Renal cortex interstitium (tissue), 11 donors: ENCODE measurements around the gene C8B. TPM values are rescaled to one million over a fixed set of nuclear protein-coding genes. Genes with fewer than 3 reads are reported as not detected.

Source experiments
- DNase-seq, 11 donors: peaks; one replicate each; pipeline ENCODE4 v3.0.0-alpha.2; 2013; ENCODE audit warnings: low read depth in 9 of 11, low spot score in 4 of 11; ENCODE audit errors: extremely low read depth in 1 of 11
- polyA plus RNA-seq, 3 donors: library from polyadenylated mRNA; unstranded; fragments of 120-200 nt; gene quantifications; one replicate each; pipeline ENCODE4 v1.2.1, GENCODE V29; 2013; ENCODE audit not compliant: insufficient read length in 3 of 3

Gene C8B
- polyA plus RNA-seq, 3 donors, result not detected

DNA sequence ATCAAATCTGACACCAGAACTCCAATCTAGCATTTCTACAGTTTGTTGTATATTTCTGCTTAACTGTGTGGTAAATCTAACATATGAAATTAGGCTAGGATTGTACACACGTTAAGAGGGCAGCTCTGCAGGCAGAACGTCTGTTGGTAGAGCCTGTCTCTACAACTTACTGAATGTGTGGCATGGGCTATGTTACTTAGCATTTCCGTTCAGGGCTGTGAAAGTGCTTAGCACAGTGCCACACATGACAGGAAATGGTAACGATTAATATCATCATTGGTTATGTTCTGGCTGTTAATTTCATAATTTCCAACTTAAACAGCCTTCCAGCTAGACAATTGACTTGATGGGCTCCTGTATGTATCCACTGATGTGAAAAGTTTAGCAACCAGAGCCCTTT is 9.6 kb upstream of the C8B start:
- no peak for DNase-seq

- DNase-seq, result no peak
Measured at GRCh38 chr1:56973923-56974742, 8.3 kb upstream of the C8B start.

DNA sequence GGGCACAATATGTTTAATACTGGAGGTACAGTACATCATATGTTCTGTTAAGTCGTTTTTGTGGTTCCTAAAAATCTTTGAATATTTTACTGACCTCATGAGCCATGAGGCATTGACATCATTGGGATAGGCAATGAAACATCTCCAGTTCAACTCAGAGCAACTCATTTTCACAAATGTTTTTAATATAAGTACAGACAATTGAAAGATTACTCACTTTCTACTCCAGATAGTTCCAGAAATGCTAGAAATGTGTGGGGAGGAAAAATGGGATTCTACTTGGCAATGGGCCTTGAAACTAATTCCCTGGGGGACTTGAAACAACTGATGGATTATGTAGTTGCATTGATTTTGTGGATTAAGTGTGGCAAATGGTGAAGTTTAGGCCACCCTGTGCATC is 7.2 kb upstream of the C8B start:
- no peak for DNase-seq

DNA sequence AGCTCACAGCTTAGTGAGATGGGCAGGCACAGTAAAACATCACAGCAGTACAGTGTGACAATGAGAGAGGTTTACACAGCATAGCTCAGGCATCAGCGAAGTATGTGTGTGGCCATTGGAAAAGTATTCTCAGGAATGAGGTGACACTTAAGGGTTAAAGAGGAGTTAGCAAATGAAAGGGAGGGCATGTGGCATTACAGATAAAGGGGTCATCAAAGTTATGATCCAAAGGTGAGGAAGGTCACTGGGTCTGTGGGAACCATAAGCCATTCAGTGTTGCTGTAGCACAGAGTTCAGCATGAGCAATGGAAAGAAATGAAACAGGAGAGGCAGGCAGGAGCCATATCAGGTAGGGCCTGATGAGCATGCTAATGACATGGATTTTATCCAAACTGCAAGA is 4.5 kb upstream of the C8B start:
- no peak for DNase-seq

DNA sequence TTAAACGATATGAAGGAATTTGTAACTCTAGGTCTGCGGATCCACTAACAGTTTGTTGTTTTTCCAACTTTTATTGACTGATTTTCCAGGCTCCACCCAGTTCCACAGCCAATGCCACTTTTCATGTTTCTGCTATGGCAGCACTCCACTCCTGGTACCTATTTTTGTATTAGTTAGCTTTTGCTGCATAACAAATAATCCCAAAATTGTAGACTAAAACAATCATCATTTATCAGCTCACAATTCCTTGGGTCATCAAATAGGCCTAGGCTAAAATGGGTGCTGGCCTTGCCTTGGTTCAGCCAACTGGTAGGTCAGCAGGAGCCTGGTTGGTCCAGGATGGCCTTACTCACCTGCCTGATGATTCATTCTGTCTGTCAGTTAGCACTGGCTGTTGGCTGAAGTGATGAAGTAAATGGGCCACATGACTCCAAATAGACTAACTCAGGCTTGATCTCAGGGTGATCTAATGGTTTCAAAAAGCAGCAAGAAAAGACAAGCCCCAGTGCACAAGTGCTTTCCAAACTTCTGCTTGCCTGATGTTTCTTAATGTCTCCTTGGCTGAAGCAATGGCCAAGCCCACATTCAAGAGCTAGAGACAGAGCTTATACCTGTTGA is 3.2 kb upstream of the C8B start:
- DNase-seq, result no peak

DNA sequence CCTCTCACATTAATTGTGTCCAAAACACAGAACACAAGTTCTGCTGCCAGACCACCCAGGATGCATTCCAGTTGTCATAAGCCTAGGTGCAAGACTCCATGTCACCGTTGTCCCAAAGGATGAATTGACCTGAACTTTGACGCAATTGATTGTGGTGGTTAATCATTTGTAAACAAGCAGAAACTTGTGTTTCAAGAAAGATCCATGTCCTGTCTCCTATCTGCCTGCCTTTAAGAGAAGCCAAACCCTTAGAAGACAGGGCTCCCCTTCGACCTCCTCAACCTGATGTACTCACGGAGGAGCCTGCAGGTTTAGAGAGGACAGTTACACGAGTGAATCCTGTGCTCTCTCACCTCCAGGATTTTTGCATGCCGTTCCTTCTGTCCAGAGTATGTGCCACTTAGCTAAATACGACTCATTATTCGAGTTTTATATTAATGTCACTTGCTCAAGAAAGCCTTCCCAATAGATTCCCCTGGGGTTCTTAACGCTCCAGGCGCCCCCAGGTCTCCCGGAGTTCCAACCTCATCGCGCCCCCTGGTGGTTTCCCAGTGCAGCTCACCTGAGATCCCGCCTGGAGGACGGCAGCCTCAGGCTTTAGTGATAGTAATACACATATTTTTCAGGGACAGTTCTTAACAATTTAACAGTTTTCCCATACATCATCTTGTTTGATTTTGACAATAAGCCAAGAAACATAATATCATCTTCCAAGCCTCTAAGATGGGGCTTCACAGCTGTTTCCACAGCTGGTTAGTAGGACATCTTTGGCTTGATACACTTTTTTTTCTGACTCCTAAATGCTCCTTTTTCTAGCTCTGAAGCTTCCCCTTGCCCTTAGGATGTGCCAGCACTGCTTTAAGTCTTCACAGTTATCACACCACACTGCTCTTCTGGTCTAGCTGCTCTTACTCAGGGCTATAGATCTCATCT is 2.4 kb upstream of the C8B start:
- peak in 2 of 11 donors; percentile 12 to 14 for DNase-seq

- no peak for DNase-seq
Measured at GRCh38 chr1:56967355-56967754, 1.5 kb upstream of the C8B start.

GRCh38 chr1:56966698-56966999 is 834 bp upstream of the C8B start:
- DNase-seq, result no peak

GRCh38 chr1:56965191-56965590 is 624 bp downstream of the C8B start:
- DNase-seq, result no peak

DNA sequence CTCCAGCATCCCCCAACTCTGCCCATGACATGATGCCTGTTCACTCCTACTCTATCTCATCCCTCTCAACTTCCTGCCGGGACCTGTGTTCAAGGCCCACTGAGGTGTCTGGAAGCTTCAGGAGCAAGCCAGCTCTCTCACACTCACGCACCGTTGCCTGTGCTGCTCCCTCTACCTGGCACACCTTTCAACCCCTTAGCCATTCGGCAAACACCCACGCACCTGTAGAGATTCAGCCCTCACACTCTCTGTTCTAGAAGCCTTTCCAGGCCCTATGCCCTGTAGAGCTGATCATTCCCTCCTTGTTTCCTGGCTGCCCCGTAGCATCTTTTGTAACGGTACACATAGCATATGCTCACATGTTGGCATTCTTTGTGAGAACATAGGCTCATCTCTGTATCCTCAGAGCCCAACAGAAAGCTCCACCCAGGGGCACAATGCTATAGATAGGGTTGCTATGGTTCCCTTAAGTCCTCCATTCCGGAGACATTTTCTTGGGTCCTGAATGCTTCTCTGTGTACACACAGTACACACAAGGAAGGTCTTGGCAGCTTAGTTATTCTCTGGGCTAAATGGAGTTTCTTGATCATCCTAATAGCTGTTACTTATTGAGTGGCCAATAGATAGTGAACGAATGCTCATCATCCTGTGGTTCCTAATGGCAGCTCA is 1.3 kb downstream of the C8B start:
- DNase-seq, result no peak

DNA sequence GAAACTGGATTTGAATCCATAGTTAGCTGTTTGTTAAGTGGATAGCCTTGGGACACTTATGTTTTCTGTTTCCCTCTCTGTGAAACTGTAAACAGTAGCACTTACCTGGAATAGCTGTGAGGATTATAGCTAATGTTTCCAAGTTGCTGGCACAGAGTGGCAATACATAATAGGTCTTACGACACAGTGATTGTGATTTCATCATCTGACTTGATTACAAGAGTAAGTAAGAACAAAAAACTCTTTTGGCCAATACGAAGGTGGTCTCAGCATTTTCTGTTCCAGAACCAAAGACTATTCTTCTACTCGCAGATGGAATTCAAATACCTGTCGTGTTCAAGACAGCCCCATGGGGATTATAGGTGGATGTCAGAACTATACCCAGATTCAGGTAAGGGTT is 2.1 kb downstream of the C8B start:
- no peak for DNase-seq

GRCh38 chr1:56961426-56961825 is 4.4 kb downstream of the C8B start:
- no peak for DNase-seq

GRCh38 chr1:56958526-56958925 is 7.3 kb downstream of the C8B start:
- no peak for DNase-seq

- no peak for DNase-seq
Measured at GRCh38 chr1:56957931-56958330, 7.9 kb downstream of the C8B start.

GRCh38 chr1:56954664-56955063 is 11.2 kb downstream of the C8B start:
- no peak for DNase-seq

GRCh38 chr1:56953386-56953785 is 12.4 kb downstream of the C8B start:
- DNase-seq, result no peak

DNA sequence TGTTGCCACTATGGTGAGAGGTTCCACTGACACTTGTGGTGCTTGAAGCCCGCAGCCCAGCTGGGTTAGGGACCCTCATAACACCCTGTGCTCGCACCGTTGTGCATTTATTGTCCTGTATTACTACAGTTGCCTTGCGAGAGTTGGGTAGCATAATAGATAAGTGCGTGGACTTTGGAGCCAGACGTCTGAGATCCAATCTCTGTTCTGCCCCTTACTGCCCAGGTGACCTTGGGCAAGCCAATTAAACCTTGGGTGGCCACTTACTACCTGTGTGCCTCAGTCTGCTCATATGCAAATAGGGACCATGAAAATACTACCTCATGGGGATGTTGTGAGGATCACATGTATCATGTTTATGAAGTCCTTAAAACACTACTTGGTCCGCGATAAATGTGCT is 13.3 kb downstream of the C8B start:
- DNase-seq, result no peak

GRCh38 chr1:56948403-56949023 is 17.3 kb downstream of the C8B start:
- no peak for DNase-seq

GRCh38 chr1:56940039-56940438 is 25.8 kb downstream of the C8B start:
- DNase-seq, result no peak
